HPDE6-E6E7 (cell line): Measurements from ENCODE around the gene EIF3F.

Experiments
- DNase-seq: peaks from one replicate; pipeline ENCODE4 v3.0.0; 2011; ENCODE audit warnings: missing footprints; ENCODE audit errors: extremely low spot score

Gene EIF3F

DNA sequence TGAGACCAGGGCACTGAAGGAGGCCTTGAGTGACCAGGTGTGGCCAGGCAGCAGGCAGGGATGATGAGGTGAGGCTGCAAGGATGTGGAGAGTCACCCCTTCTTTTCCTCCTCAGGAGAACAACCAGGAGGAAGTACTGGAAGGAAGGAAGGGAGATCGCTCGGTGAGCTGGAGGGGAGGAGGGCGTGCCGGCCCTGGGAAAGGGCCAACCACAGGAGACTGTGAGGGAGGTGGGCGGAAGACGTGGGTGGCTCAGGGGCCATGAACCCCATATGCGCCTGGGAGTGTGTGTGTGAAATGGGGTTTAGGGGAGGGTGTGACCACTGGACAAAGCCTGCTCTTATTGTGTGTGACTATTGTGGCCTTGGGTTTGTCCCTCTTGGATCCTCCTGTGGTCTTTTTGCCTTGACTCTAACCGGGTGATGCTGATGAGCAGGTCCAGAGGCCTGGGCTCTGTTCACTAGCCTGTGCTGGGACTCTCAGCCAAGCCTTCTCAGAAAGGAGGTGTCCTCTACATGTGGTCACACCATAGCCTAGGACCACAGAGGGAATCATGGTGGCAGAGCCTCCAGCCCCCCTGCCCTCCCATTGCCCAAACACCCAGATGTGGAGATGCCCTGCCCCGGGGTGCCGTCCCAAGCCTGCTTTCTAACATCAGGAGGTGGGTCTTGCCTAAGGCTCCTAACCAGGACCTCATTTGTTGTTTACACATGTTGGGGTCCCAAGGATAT is 52.6 kb downstream of the EIF3F start:
- no peak for DNase-seq

DNA sequence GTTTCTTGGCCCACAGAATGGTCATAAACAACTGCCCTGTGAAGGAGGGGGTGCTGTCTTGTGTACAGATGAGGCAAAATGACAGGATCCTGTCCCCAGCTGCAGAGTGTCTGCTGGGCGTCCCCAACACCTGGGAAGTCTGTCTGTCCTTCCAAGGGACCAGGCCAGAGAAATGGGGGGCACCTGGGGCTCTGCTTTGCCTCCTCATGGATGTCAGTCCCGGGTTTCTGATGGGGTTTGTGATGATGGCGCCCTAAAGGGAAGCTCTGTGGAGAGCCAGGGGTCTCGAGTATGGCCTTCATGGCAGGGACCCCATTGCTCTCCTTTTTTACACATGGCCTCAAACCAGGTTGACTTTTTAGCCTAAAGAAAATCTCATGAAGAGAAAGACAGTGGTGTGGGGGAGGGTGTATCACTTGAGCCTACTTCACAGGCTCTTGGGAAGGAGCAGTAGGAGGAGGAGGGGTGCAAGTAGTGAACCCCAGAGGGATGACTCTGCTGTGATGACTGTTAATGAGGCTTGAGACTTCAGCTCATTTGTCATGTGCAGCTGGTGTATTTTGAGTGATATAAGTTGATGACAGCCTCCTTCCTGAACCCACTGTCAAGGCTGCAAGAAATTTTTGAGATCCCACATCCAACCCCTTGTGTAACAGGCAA is 53.3 kb downstream of the EIF3F start:
- no peak for DNase-seq

DNA sequence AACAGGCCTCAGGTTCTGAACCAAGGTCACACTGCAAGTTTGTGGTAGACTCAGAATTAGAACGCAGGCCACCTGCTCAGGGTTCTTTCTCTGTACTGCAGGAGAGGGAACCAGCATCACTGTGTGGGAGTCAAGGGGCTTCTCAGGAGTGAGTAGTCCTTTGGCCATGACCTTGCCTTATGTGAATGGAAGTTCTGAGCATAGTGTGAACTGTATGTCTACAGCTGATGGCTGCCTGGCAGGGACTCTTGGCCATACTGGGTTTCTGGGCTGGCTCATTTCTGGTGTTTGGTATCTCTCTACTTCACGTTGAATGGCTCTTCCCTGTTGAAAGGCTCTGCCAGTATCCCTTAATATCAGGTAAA is 53.8 kb downstream of the EIF3F start:
- no peak for DNase-seq

DNA sequence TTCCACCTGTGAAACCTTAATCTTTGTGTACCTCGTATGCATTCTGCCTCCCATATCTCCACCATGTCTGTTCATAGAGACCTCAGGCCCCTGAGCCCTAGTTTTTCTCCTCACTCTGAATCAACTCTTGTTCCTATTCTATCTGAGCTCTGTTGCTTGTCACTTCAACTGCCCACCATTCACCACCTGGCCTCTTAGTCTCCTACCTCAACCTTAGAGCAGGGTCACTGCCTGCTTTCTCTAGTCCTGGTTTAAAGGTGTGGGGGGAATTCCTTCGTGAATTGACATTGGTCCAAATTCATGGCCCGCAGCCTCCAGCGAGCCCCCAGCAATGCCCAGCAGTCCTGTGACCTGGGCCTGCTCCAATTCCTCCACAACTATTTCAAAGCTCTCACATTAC is 54.4 kb downstream of the EIF3F start:
- no peak for DNase-seq

DNA sequence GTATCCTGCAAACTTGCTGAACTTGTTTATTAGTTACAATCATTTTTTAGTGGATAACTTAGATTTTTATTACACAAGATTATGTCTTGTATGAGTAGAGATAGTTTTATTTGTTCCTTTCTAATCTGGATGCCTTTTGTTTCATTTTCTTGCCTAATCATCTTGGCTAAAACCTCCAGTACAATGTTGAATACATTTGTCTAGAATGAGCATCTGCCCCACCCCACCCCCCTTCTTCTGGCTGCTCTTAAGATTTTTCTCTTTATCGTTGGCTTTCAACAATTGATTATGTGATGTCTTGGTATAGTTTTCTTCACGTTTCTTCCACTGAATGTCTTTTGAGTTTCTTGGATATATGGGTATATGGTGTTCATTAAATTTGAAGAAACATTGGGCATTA is 56.6 kb downstream of the EIF3F start:
- no peak for DNase-seq

DNA sequence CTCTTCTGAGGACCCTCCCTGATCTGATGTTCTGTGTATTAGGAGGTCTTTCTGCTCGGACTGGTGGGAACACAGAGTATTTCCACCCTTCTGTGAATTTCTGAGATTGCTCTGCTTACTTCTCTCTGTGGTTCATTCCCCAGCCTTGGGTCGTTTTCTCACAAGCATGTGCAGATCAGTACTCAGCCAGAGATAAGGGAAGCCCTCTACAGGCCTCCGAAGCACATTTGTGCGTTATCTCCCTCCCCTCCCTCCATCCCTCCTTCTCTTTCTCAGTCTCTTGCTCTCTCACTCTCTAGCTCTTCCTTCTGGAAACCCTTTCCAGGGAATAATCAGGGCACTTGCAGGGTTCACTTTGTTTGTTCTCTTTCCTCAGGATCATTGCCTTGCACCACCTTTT is 58.7 kb downstream of the EIF3F start:
- DNase-seq: no peak

DNA sequence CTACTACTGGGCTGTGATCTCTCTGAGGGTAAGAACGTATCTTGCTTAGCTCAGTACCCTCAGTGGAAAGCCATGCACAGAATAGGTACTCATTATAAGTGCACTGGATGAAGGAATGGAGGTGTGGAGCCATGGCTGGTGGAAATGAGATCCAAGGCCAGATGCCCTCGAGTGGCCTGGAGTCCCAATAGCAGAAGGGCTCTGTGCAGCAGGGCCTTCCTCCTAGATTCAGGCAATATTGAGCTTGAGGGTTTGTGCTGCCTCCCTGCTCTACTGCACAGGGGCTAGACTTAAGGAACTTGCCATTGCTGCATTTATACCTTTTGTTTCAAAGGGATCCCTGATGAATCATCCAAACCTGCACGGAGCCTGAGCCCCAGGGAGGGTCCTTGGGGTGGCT is 60.2 kb downstream of the EIF3F start:
- DNase-seq: no peak

DNA sequence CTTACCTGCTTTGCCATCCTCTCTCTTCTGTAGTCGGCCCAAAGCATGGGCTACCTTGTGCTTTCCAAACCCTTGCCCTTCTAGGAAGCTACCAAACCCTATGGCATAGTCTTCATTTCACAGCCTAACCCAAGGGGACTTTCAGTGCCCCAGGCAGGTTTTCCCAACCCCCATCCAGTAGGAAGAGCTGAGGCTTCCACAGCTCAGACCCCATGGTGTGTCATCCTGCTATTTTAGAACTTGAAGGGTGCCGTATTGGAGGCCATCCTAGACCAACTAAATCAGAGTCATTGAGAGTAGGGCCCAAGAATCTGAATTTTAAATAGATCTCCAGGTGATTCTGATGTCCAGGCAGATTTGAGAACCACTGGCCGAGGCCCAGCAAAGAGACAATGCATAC is 61.9 kb downstream of the EIF3F start:
- DNase-seq: no peak
